Osteoblast (primary cell): ENCODE data around the gene TTLL5. TPM values are rescaled to one million over a fixed set of nuclear protein-coding genes. Genes with fewer than 3 reads are reported as not detected.
A peak's percentile ranks its signal among the peaks of the same experiment; 100 is the strongest.

Experiments used
- DNase-seq: peaks from one replicate; pipeline ENCODE4 v3.0.0; 2011; ENCODE audit warnings: low spot score, mixed read lengths; ENCODE audit not compliant: insufficient read length; ENCODE audit errors: missing footprints
- H2AFZ ChIP-seq: 2 replicates; pipeline ENCODE4 v1.6.0; 2011; ENCODE audit warnings: mild to moderate bottlenecking, low read length
- H3K27ac ChIP-seq: 2 replicates; pipeline ENCODE4 v1.5.1; 2011; ENCODE audit warnings: mild to moderate bottlenecking, low read depth, low read length, moderate library complexity
- H3K27me3 ChIP-seq: 2 replicates; pipeline ENCODE4 v1.6.0; 2012; ENCODE audit warnings: mild to moderate bottlenecking, control low read depth, inconsistent platforms, low read length, moderate library complexity; ENCODE audit not compliant: insufficient read depth
- H3K36me3 ChIP-seq: 2 replicates; pipeline ENCODE4 v1.5.1; 2011; ENCODE audit warnings: mild to moderate bottlenecking, low read length, control low read depth, moderate library complexity; ENCODE audit not compliant: insufficient read depth
- H3K4me1 ChIP-seq: 2 replicates; pipeline ENCODE4 v1.5.1; 2011; ENCODE audit warnings: mild to moderate bottlenecking, low read length, control low read depth, moderate library complexity; ENCODE audit not compliant: insufficient read depth
- H3K4me2 ChIP-seq: 2 replicates; pipeline ENCODE4 v1.6.0; 2011; ENCODE audit warnings: mild to moderate bottlenecking, low read length; ENCODE audit not compliant: insufficient read depth
- H3K4me3 ChIP-seq: fragments of 200-600 bp; sonication (generic); 3 replicates; pipeline ENCODE4 v1.5.1; 2012; ENCODE audit warnings: mild to moderate bottlenecking, low read length, inconsistent platforms; ENCODE audit not compliant: insufficient read depth
- H3K79me2 ChIP-seq: 2 replicates; pipeline ENCODE4 v1.6.0; 2012; ENCODE audit warnings: mild to moderate bottlenecking, low read length, control low read depth, inconsistent platforms; ENCODE audit not compliant: insufficient read depth
- H3K9me3 ChIP-seq: 2 replicates; pipeline ENCODE4 v1.5.1; 2011; ENCODE audit warnings: low read depth, low read length, control low read depth
- H4K20me1 ChIP-seq: 2 replicates; pipeline ENCODE4 v1.6.0; 2012; ENCODE audit warnings: mild to moderate bottlenecking, low read length, control low read depth; ENCODE audit not compliant: insufficient read depth
- total RNA-seq: library from RNA; depleted of rRNA; stranded (reverse); fragments of >200 nt; gene quantifications from 2 replicates; pipeline ENCODE4 v1.2.3, GENCODE V29; 2012
- TF ChIP-seq, protein P1 (sequence below): IDR thresholded peaks from 2 replicates; pipeline ENCODE4 v1.5.1; 2011; ENCODE audit warnings: mild to moderate bottlenecking, low read depth, low read length, moderate library complexity; ENCODE audit errors: extremely low read depth

Gene TTLL5
- total RNA-seq, 1 donor = 30.4 TPM

DNA sequence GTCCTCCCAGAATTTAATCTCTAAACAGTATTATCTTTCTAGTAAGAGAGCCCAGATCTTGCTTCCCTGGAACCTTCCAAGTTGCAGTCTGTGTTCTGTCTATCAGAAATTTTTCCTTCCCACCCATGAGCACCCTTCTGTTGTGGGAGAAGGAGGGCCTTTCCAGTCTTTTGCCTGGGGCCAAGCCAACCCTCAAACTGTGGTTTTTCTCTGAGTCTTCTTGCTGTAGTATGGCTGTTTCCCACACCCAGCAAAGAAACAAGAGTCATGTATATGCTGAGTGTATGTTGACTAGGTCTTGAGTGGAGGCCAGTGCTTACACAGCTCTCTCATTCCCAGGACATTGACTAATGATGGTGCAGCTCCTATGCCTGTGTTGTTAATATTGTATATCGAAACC lies 216.2 kb downstream of the TTLL5 start:
- H3K27ac ChIP-seq = peak overlapping the region; percentile 89
- TF ChIP-seq, protein P1, sequence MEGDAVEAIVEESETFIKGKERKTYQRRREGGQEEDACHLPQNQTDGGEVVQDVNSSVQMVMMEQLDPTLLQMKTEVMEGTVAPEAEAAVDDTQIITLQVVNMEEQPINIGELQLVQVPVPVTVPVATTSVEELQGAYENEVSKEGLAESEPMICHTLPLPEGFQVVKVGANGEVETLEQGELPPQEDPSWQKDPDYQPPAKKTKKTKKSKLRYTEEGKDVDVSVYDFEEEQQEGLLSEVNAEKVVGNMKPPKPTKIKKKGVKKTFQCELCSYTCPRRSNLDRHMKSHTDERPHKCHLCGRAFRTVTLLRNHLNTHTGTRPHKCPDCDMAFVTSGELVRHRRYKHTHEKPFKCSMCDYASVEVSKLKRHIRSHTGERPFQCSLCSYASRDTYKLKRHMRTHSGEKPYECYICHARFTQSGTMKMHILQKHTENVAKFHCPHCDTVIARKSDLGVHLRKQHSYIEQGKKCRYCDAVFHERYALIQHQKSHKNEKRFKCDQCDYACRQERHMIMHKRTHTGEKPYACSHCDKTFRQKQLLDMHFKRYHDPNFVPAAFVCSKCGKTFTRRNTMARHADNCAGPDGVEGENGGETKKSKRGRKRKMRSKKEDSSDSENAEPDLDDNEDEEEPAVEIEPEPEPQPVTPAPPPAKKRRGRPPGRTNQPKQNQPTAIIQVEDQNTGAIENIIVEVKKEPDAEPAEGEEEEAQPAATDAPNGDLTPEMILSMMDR = no peak
- H3K27me3 ChIP-seq = no peaks in the 10 kb centered on the region
- no peaks in the 10 kb centered on the region for H3K36me3 ChIP-seq
- H3K9me3 ChIP-seq = no peaks in the 10 kb centered on the region
- no peaks in the 10 kb centered on the region for H4K20me1 ChIP-seq
- peak; percentile 87 for DNase-seq
- H3K4me3 ChIP-seq = no peak overlapping the region
- peaks cover 36% of the 10 kb centered on the region for H3K4me1 ChIP-seq
- no peak overlapping the region for H2AFZ ChIP-seq
- no peaks in the 10 kb centered on the region for H3K79me2 ChIP-seq
- H3K4me2 ChIP-seq = peak overlapping the region; percentile 59

GRCh38 chr14:75877884-75878283 lies 216.8 kb downstream of the TTLL5 start:
- Histone ChIP-seq H3K79me2 (no peaks in the 10 kb centered on the region), H3K4me2 (peak overlapping the region; percentile 59), H3K4me1 (peaks cover 36% of the 10 kb centered on the region), H3K27ac (peak overlapping the region; percentile 89), H3K36me3 (no peaks in the 10 kb centered on the region), H3K9me3 (no peaks in the 10 kb centered on the region), H3K27me3 (no peaks in the 10 kb centered on the region), H3K4me3 (no peak overlapping the region), H4K20me1 (no peaks in the 10 kb centered on the region), H2AFZ (no peak overlapping the region)
- TF ChIP-seq, protein P1 = no peak
- DNase-seq = peak; percentile 15

DNA sequence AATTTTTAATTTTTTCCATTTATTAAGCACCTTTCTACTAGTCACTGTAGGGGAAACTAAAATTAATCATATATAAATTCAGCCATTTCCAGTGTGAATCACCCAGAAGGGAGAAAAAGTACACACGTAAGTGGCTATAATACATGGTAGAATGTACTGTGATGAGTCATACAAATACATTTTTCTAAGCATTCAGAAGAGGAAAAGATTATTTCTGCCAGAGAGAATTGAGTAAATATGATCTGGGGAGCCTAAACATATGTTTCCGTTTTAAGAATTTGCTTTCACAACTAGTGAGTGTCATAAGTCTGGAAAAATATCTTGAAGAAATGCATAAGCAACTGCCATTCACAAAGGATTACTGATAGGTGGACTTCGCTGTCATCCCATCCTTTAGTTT lies 218.0 kb downstream of the TTLL5 start:
- no peaks in the 10 kb centered on the region for H3K9me3 ChIP-seq
- no peaks in the 10 kb centered on the region for H3K79me2 ChIP-seq
- peaks cover 42% of the 10 kb centered on the region for H3K4me1 ChIP-seq
- no peaks in the 10 kb centered on the region for H4K20me1 ChIP-seq
- DNase-seq = no peak
- H3K27ac ChIP-seq = peak overlapping the region; percentile 89
- peak overlapping the region; percentile 38 for H3K4me2 ChIP-seq
- no peaks in the 10 kb centered on the region for H3K27me3 ChIP-seq
- TF ChIP-seq, protein P1 = no peak
- no peak overlapping the region for H3K4me3 ChIP-seq
- no peak overlapping the region for H2AFZ ChIP-seq
- H3K36me3 ChIP-seq = no peaks in the 10 kb centered on the region

DNA sequence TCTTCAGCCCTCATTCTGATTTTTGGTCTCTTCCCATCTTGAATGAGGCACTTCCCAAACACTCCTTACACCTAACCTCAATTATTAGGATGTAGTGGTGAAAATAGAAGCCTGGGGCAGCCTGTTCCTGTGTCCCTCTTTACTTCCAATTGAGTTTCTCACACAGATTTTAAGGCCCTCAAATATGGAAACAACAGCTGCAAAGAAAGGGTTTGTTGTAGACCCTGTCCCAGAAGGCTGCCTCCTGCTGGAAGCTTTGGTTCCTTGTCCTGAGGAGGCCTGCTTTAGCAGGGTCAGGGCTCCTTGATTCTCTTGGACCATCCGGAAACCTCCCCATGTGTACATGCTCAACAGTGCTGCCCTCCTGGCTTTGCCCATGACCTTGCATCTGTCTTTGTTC lies 219.5 kb downstream of the TTLL5 start:
- Histone ChIP-seq H2AFZ (no peak overlapping the region), H3K27ac (no peak overlapping the region), H3K9me3 (no peaks in the 10 kb centered on the region), H3K4me2 (no peak overlapping the region), H3K4me1 (peaks cover 55% of the 10 kb centered on the region), H4K20me1 (no peaks in the 10 kb centered on the region), H3K27me3 (no peaks in the 10 kb centered on the region), H3K4me3 (no peak overlapping the region), H3K79me2 (no peaks in the 10 kb centered on the region), H3K36me3 (no peaks in the 10 kb centered on the region)
- TF ChIP-seq, protein P1 = no peak
- DNase-seq = no peak
